Prostate gland (tissue), 2 donors: ENCODE results near the gene DHDH. TPM values are rescaled to one million over a fixed set of nuclear protein-coding genes. Genes with fewer than 3 reads are reported as not detected.

Source experiments
- DNase-seq: peaks from one replicate; pipeline ENCODE4 v3.0.0-alpha.2; 2019; ENCODE audit warnings: low spot score
- H3K27ac ChIP-seq, 2 donors: fragments of 200-600 bp; sonication (generic); 2 replicates each; pipeline ENCODE4 v1.5.1; 2017 to 2019
- H3K27me3 ChIP-seq: fragments of 200-600 bp; sonication (generic); replicated peaks from 2 replicates; pipeline ENCODE4 v1.5.1; 2019; ENCODE audit not compliant: insufficient read depth
- H3K36me3 ChIP-seq, 2 donors: fragments of 200-600 bp; sonication (generic); 1 replicate in 1 of 2; 2 replicates in 1 of 2; pipeline versions ENCODE4 v1.5.1 to v1.8.1; 2017 to 2019
- H3K4me1 ChIP-seq: fragments of 200-600 bp; sonication (generic); replicated peaks from 2 replicates; pipeline ENCODE4 v1.5.1; 2019
- H3K4me3 ChIP-seq, 2 donors: fragments of 200-600 bp; sonication (generic); 2 replicates each; pipeline ENCODE4 v1.5.1; 2017 to 2019
- H3K9me3 ChIP-seq: fragments of 200-600 bp; sonication (generic); 2 replicates; pipeline ENCODE4 v1.5.1; 2017
- CTCF ChIP-seq, 4 experiments: fragments of 200-600 bp in 2 of 4; fragments of 450-650 bp in 2 of 4; sonication (generic) in 2 of 4; IDR thresholded peaks; 1 replicate in 3 of 4; 2 replicates in 1 of 4; pipeline ENCODE4 v1.5.1; 2016 to 2019; ENCODE audit warnings: antibody characterized with exemption in 4 of 4, mild to moderate bottlenecking in 2 of 4, moderate library complexity in 2 of 4
- POLR2A ChIP-seq: fragments of 450-650 bp; IDR thresholded peaks from one replicate; pipeline ENCODE4 v1.6.1; 2016; ENCODE audit warnings: antibody characterized with exemption, mild to moderate bottlenecking
- POLR2AphosphoS5 ChIP-seq: sonication (generic); formaldehyde crosslinking; IDR thresholded peaks from one replicate; pipeline ENCODE4 v1.6.1; 2017; ENCODE audit warnings: antibody characterized with exemption
- WGBS: methylation state at CpG from one replicate; pipeline ENCODE4 v1.1.5; 2018; 5-methylcytosine and 5-hydroxymethylcytosine counted together
- intact Hi-C: fragments of 100-400 bp; cut with DNase I; formaldehyde crosslinking; loops from one replicate; pipeline ENCODE4 v1.14.2; 2022
- total RNA-seq, 2 donors: library from RNA; depleted of rRNA; stranded (reverse); fragments of >200 nt; gene quantifications; one replicate each; pipeline ENCODE4 v1.1.0, GENCODE V29; 2016

The DHDH gene
- total RNA-seq, 2 donors from 2014 or later, result 4.6 to 12.6 TPM

DNA sequence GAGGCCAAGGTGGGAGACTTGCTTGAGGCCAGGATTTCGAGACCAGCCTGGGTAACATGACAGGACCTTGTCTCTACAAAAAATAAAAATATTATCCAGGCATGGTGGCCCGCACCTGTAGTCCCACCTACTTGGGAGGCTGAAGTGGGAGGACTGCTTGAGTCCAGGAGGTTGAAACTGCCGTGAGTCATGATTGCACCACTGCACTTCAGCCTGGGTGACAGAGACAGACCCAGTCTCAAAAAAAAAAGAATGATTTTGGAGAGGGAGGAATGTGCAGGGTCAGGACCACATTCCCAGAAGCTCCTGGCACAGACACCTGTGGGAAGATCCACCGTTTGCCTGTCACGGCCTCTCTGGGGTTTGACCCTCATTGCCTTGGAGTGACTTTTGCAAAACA, 11.9 kb downstream of the DHDH start:
- no peak for TF ChIP-seq POLR2AphosphoS5
- TF ChIP-seq POLR2A, result no peak
- no peak for TF ChIP-seq CTCF (IDR thresholded peaks at IDR 0.05)
- Histone ChIP-seq H3K4me3 (no peak overlapping the region), H3K27me3 (no peaks in the 10 kb centered on the region), H3K4me1 (no peaks in the 10 kb centered on the region), H3K36me3 (no peaks in the 10 kb centered on the region), H3K27ac (no peak overlapping the region), H3K9me3 (no peaks in the 10 kb centered on the region)
- no peak for DNase-seq
- intact Hi-C loops, result no loop called here
- 91% methylated on average over 5 of the region's 5 CpGs for WGBS

- H3K4me3 ChIP-seq, result no peak overlapping the region
- intact Hi-C loops, result no loop called here
- H3K27ac ChIP-seq, result no peak overlapping the region
- no peak for DNase-seq
- TF ChIP-seq POLR2A (no peak), POLR2AphosphoS5 (no peak), CTCF (IDR thresholded peaks at IDR 0.05) (no peak)
- WGBS, result 89% methylated on average over 2 of the region's 2 CpGs
- H3K4me1 ChIP-seq, result no peaks in the 10 kb centered on the region
- H3K9me3 ChIP-seq, result no peaks in the 10 kb centered on the region
- H3K36me3 ChIP-seq, result no peaks in the 10 kb centered on the region
- H3K27me3 ChIP-seq, result no peaks in the 10 kb centered on the region
Observed at GRCh38 chr19:48945817-48946216, 12.3 kb downstream of the DHDH start.

DNA sequence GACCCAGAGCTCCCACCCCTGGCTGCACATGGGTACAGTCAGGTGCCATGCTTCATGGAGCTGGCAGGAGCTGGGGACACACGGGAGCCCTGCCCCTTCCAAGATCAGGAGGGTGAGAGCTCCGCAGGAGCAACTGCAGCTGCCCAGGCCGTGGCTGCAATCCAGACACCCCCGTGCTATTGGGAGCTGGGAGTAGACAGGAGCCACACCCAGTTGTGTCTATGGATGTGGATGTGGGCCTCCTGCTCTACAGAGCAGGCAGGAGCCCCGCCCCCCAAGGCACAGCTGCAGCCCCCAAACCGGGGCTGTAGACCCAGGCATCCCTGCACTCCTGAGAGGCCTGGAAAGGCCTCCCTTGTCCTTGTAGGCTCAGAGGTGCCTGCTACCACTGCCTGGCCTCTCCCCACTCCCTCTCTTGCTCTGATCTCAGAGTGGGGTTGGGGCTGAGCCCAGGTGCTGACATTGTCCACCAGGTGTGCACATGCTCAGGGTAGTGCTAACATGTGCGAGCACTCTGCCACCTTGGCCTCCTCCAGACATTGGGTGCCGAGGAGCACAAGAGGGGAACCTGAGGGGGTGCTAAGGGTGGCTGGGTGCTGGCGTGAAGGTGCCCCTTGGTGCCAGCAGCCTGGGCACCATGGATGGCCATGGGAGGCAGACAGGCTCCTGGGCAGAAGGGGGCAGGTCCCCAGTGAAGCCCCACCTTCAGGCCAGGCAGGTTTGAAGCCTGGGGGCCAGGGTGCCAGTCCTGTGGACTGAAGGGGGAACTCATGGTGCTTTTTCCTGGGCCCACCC, 13.2 kb downstream of the DHDH start:
- no peak for DNase-seq
- H3K27me3 ChIP-seq, result no peaks in the 10 kb centered on the region
- no peak for TF ChIP-seq POLR2A
- TF ChIP-seq CTCF (IDR thresholded peaks at IDR 0.05), result no peak
- TF ChIP-seq POLR2AphosphoS5, result no peak
- intact Hi-C loops, result no loop called here
- WGBS, result 79% methylated on average over 9 of the region's 9 CpGs
- H3K4me3 ChIP-seq, result no peak overlapping the region
- H3K27ac ChIP-seq, result no peak overlapping the region
- H3K4me1 ChIP-seq, result no peaks in the 10 kb centered on the region
- H3K36me3 ChIP-seq, result no peaks in the 10 kb centered on the region
- no peaks in the 10 kb centered on the region for H3K9me3 ChIP-seq

DNA sequence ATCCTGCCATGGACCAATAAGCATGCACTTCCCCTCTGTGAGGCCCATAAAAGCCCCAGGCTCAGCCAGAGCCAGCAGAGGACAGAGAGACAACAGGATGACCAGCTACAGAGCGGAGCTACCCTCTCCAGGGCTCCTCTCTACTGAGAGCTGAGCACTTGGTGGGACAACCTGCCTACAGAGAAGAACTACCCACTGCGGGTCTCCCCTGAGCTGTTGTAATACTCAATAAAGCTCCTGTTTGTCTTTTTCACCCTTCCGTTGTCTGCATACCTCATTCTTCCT, 13.7 kb downstream of the DHDH start:
- intact Hi-C loops, result no loop called here
- H3K4me1 ChIP-seq, result no peaks in the 10 kb centered on the region
- DNase-seq, result no peak
- H3K27ac ChIP-seq, result no peak overlapping the region
- 100% methylated on average over 3 of the region's 3 CpGs for WGBS
- TF ChIP-seq POLR2AphosphoS5 (no peak), CTCF (IDR thresholded peaks at IDR 0.05) (no peak), POLR2A (no peak)
- H3K27me3 ChIP-seq, result no peaks in the 10 kb centered on the region
- H3K36me3 ChIP-seq, result no peaks in the 10 kb centered on the region
- no peak overlapping the region for H3K4me3 ChIP-seq
- no peaks in the 10 kb centered on the region for H3K9me3 ChIP-seq

DNA sequence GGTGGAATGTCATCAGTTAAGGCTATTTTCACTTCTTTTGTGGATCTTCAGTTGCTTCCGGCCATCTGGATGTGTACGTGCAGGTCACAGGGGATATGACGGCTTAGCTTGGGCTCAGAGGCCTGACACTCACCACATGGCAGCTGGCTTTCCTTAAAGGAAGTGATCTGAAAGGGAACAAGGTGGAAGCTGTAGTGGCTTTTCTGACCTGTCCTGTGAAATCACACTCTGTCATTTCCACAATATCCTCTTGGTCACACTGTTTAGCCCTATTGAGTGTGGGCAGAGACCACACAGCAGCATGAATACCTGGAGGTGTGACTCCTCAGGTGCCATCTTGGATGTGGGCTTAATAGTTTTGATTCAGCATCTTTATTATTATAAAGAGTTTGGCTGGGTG, 16.7 kb downstream of the DHDH start:
- Histone ChIP-seq H3K36me3 (no peaks in the 10 kb centered on the region), H3K4me1 (no peaks in the 10 kb centered on the region), H3K27ac (no peak overlapping the region), H3K9me3 (no peaks in the 10 kb centered on the region), H3K27me3 (no peaks in the 10 kb centered on the region), H3K4me3 (no peak overlapping the region)
- 69% methylated on average over 3 of the region's 3 CpGs for WGBS
- no peak for DNase-seq
- no peak for TF ChIP-seq CTCF (IDR thresholded peaks at IDR 0.05)
- no peak for TF ChIP-seq POLR2A
- no peak for TF ChIP-seq POLR2AphosphoS5
- intact Hi-C loops, result no loop called here
